Measurements from ENCODE around the gene IFT88.

The IFT88 gene

GRCh38 chr13:20696073-20696472, 129.1 kb downstream of the IFT88 start:
- TF ChIP-seq, protein P1, sequence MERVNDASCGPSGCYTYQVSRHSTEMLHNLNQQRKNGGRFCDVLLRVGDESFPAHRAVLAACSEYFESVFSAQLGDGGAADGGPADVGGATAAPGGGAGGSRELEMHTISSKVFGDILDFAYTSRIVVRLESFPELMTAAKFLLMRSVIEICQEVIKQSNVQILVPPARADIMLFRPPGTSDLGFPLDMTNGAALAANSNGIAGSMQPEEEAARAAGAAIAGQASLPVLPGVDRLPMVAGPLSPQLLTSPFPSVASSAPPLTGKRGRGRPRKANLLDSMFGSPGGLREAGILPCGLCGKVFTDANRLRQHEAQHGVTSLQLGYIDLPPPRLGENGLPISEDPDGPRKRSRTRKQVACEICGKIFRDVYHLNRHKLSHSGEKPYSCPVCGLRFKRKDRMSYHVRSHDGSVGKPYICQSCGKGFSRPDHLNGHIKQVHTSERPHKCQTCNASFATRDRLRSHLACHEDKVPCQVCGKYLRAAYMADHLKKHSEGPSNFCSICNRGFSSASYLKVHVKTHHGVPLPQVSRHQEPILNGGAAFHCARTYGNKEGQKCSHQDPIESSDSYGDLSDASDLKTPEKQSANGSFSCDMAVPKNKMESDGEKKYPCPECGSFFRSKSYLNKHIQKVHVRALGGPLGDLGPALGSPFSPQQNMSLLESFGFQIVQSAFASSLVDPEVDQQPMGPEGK (CRISPR knock-in tag; IDR thresholded peaks at IDR 0.05; ENCODE audit: borderline replicate concordance), result no peak
- TF ChIP-seq CSRNP3 (CRISPR knock-in tag; IDR thresholded peaks at IDR 0.05), result no peak
- no peak for ATAC-seq

DNA sequence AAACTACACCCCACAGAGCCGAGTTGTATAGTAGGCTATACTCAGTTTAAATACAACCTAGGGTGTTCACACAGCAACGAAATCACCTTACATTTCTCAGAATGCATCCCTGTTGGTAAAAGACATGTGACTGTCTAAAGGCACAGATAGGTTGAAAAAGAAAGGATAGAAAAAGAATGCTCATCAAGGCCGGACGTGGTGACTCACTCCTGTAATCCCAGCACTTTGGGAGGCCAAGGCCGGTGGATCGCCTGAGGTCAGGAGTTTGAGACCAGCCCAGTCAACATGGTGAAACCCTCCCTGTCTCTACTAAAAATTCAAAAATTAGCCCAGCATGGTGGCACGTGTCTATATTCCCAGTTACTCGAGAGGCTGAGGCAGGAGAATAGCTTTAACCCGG, 132.8 kb downstream of the IFT88 start:
- ATAC-seq, result no peak
- TF ChIP-seq BACH2 (CRISPR knock-in tag; IDR thresholded peaks at IDR 0.05; ENCODE audit: borderline replicate concordance), result no peak
- no peak for TF ChIP-seq CSRNP3 (CRISPR knock-in tag; IDR thresholded peaks at IDR 0.05)
- TF ChIP-seq ZFP30 (CRISPR knock-in tag; IDR thresholded peaks at IDR 0.05), result no peak
- no peak for TF ChIP-seq TSHZ2 (CRISPR knock-in tag; IDR thresholded peaks at IDR 0.05)
- no peak for TF ChIP-seq ARNTL (CRISPR knock-in tag; IDR thresholded peaks at IDR 0.05; ENCODE audit: borderline replicate concordance, low read depth)

- TF ChIP-seq, protein P1 (CRISPR knock-in tag; IDR thresholded peaks at IDR 0.05; ENCODE audit: borderline replicate concordance), result no peak
- TF ChIP-seq ISL1 (CRISPR knock-in tag; IDR thresholded peaks at IDR 0.05), result no peak
- no peak for TF ChIP-seq GLIS3 (CRISPR knock-in tag; IDR thresholded peaks at IDR 0.05)
- no peak for TF ChIP-seq OSR1 (CRISPR knock-in tag; IDR thresholded peaks at IDR 0.05)
- no peak for TF ChIP-seq SNAI2 (CRISPR knock-in tag; IDR thresholded peaks at IDR 0.05)
- no peak for TF ChIP-seq CSRNP3 (CRISPR knock-in tag; IDR thresholded peaks at IDR 0.05)
- TF ChIP-seq ESRRG (CRISPR knock-in tag; IDR thresholded peaks at IDR 0.05), result no peak
- TF ChIP-seq ZNF565 (CRISPR knock-in tag; conservative IDR thresholded peaks at IDR 0.05; ENCODE audit: low read depth), result no peak
- TF ChIP-seq PPARA (CRISPR knock-in tag; IDR thresholded peaks at IDR 0.05; ENCODE audit: borderline replicate concordance), result no peak
- TF ChIP-seq BACH2 (CRISPR knock-in tag; IDR thresholded peaks at IDR 0.05; ENCODE audit: borderline replicate concordance), result no peak
- no peak for TF ChIP-seq TSHZ2 (CRISPR knock-in tag; IDR thresholded peaks at IDR 0.05)
- no peak for TF ChIP-seq CREB5 (CRISPR knock-in tag; IDR thresholded peaks at IDR 0.05; ENCODE audit: low read depth)
- no peak for TF ChIP-seq RARB (CRISPR knock-in tag; IDR thresholded peaks at IDR 0.05)
- no peak for ATAC-seq
Observed at GRCh38 chr13:20700288-20700687, 133.3 kb downstream of the IFT88 start.
